Activated CD4-positive, alpha-beta T cell treated with anti-CD3 and anti-CD28 coated beads, Interleukin-2, amount 50 U/mL, for 1 hour (primary cell): ENCODE results near the gene SNRPD3.

Experiments used
- DNase-seq: peaks from one replicate; pipeline ENCODE4 v3.0.0-alpha.2; 2020

The SNRPD3 gene

GRCh38 chr22:24576778-24577177 is 21.0 kb downstream of the SNRPD3 start:
- DNase-seq, result no peak

GRCh38 chr22:24578355-24579257 is 22.8 kb downstream of the SNRPD3 start:
- DNase-seq, result no peak

- no peak for DNase-seq
Measured at GRCh38 chr22:24579258-24579601, 23.4 kb downstream of the SNRPD3 start.

- DNase-seq, result no peak
Measured at GRCh38 chr22:24580276-24580675, 24.5 kb downstream of the SNRPD3 start.

GRCh38 chr22:24582056-24582814 is 26.4 kb downstream of the SNRPD3 start:
- no peak for DNase-seq

- DNase-seq, result no peak
Measured at GRCh38 chr22:24583221-24584165, 27.7 kb downstream of the SNRPD3 start.

- no peak for DNase-seq
Measured at GRCh38 chr22:24584166-24584790, 28.5 kb downstream of the SNRPD3 start.

- DNase-seq, result no peak
Measured at GRCh38 chr22:24584871-24585411, 29.1 kb downstream of the SNRPD3 start.

- DNase-seq, result no peak
Measured at GRCh38 chr22:24585461-24585860, 29.7 kb downstream of the SNRPD3 start.

GRCh38 chr22:24585927-24586546 is 30.2 kb downstream of the SNRPD3 start:
- no peak for DNase-seq

GRCh38 chr22:24587251-24587650 is 31.5 kb downstream of the SNRPD3 start:
- no peak for DNase-seq

GRCh38 chr22:24587948-24588347 is 32.1 kb downstream of the SNRPD3 start:
- no peak for DNase-seq

GRCh38 chr22:24588381-24588756 is 32.6 kb downstream of the SNRPD3 start:
- no peak for DNase-seq

GRCh38 chr22:24588757-24589481 is 33.1 kb downstream of the SNRPD3 start:
- DNase-seq, result no peak

- DNase-seq, result no peak
Measured at GRCh38 chr22:24589518-24590030, 33.8 kb downstream of the SNRPD3 start.

- no peak for DNase-seq
Measured at GRCh38 chr22:24590596-24591173, 34.9 kb downstream of the SNRPD3 start.

- DNase-seq, result no peak
Measured at GRCh38 chr22:24591286-24591830, 35.6 kb downstream of the SNRPD3 start.

- DNase-seq, result no peak
Measured at GRCh38 chr22:24592058-24592850, 36.5 kb downstream of the SNRPD3 start.

- DNase-seq, result no peak
Measured at GRCh38 chr22:24592851-24593558, 37.2 kb downstream of the SNRPD3 start, which contains the start of gene LRRC75B. LRRC75B (minus strand) TSS chr22:24593073; CDS start chr22:24593039, 34 bp downstream.
